Effector CD4-positive, alpha-beta T cell (primary cell): Measurements from ENCODE around the gene PTGR1.
"Not testable (repeated sequence)": the region's sequence is repeated elsewhere in the genome, so short reads cannot be mapped to it uniquely, and the experiment has no call there.

Source experiments
- DNase-seq: peaks from one replicate; pipeline ENCODE4 v3.0.0-alpha.2; 2020

The PTGR1 gene

GRCh38 chr9:111610845-111611244 is 11.4 kb upstream of the PTGR1 start:
- DNase-seq, result no peak

GRCh38 chr9:111610149-111610548 is 10.7 kb upstream of the PTGR1 start:
- DNase-seq, result no peak

GRCh38 chr9:111605041-111605559 is 5.7 kb upstream of the PTGR1 start:
- no peak for DNase-seq

GRCh38 chr9:111604054-111604615 is 4.7 kb upstream of the PTGR1 start:
- no peak for DNase-seq

GRCh38 chr9:111603041-111603440 is 3.6 kb upstream of the PTGR1 start:
- DNase-seq, result no peak

- no peak for DNase-seq
These were observed 2.0 kb upstream of the PTGR1 start for GRCh38 chr9:111601237-111602018.

GRCh38 chr9:111599955-111600343 is 502 bp upstream of the PTGR1 start:
- DNase-seq, result no peak

- no peak for DNase-seq
These were observed 735 bp downstream of the PTGR1 start for GRCh38 chr9:111598733-111599091.

- peak; percentile 53 for DNase-seq
These were observed 1.4 kb downstream of the PTGR1 start for GRCh38 chr9:111597852-111598732.

- no peak for DNase-seq
These were observed 10.6 kb downstream of the PTGR1 start for GRCh38 chr9:111588846-111589245.

GRCh38 chr9:111586378-111586777 is 13.1 kb downstream of the PTGR1 start:
- DNase-seq, result no peak

- no peak for DNase-seq
These were observed 16.6 kb downstream of the PTGR1 start for GRCh38 chr9:111582888-111583287.

- DNase-seq, result no peak
These were observed 26.4 kb downstream of the PTGR1 start for GRCh38 chr9:111572950-111573604.

- not testable (repeated sequence) for DNase-seq
These were observed 31.3 kb downstream of the PTGR1 start for GRCh38 chr9:111568127-111568526.

- no peak for DNase-seq
These were observed 33.2 kb downstream of the PTGR1 start for GRCh38 chr9:111566234-111566633.

- DNase-seq, result no peak
These were observed 38.2 kb downstream of the PTGR1 start for GRCh38 chr9:111561165-111561719.

- DNase-seq, result no peak
These were observed 40.3 kb downstream of the PTGR1 start for GRCh38 chr9:111559000-111559610.

GRCh38 chr9:111555425-111555824 is 44.0 kb downstream of the PTGR1 start:
- not testable (repeated sequence) for DNase-seq

GRCh38 chr9:111548623-111549022 is 50.8 kb downstream of the PTGR1 start:
- DNase-seq, result no peak

- no peak for DNase-seq
These were observed 56.8 kb downstream of the PTGR1 start for GRCh38 chr9:111542497-111543254.

- no peak for DNase-seq
These were observed 66.2 kb downstream of the PTGR1 start for GRCh38 chr9:111533099-111533790.
